ENCODE results near the gene FGFRL1.
"Not testable (repeated sequence)": the region's sequence is repeated elsewhere in the genome, so short reads cannot be mapped to it uniquely, and the experiment has no call there.

The FGFRL1 gene

GRCh38 chr4:1052231-1052671 is 40.8 kb downstream of the FGFRL1 start:
- no peak overlapping the region for H3K4me3 ChIP-seq (ENCODE audit: low read depth, low read length)
- TF ChIP-seq CTCF (IDR thresholded peaks at IDR 0.05; ENCODE audit: borderline replicate concordance, insufficient read depth, low read depth, low read length) = no peak

- TF ChIP-seq CTCF (IDR thresholded peaks at IDR 0.05; ENCODE audit: borderline replicate concordance, insufficient read depth, low read depth, low read length) = no peak
- no peak overlapping the region for H3K4me3 ChIP-seq (ENCODE audit: low read depth, low read length)
Observed at GRCh38 chr4:1053080-1053661, 41.7 kb downstream of the FGFRL1 start.

GRCh38 chr4:1053891-1054290 is 42.5 kb downstream of the FGFRL1 start:
- H3K4me3 ChIP-seq (ENCODE audit: low read depth, low read length) = not testable (repeated sequence)

GRCh38 chr4:1054696-1055242 is 43.3 kb downstream of the FGFRL1 start:
- H3K4me3 ChIP-seq (ENCODE audit: low read depth, low read length) = not testable (repeated sequence)

- not testable (repeated sequence) for H3K4me3 ChIP-seq (ENCODE audit: low read depth, low read length)
Observed at GRCh38 chr4:1055243-1055701, 43.8 kb downstream of the FGFRL1 start.

GRCh38 chr4:1055721-1056590 is 44.5 kb downstream of the FGFRL1 start:
- H3K4me3 ChIP-seq (ENCODE audit: low read depth, low read length) = no peak overlapping the region
- no peak for TF ChIP-seq CTCF (IDR thresholded peaks at IDR 0.05; ENCODE audit: borderline replicate concordance, insufficient read depth, low read depth, low read length)

- no peak for TF ChIP-seq CTCF (IDR thresholded peaks at IDR 0.05; ENCODE audit: borderline replicate concordance, insufficient read depth, low read depth, low read length)
- no peak overlapping the region for H3K4me3 ChIP-seq (ENCODE audit: low read depth, low read length)
Observed at GRCh38 chr4:1056671-1057402, 45.4 kb downstream of the FGFRL1 start.

- no peak overlapping the region for H3K4me3 ChIP-seq (ENCODE audit: low read depth, low read length)
- TF ChIP-seq CTCF (IDR thresholded peaks at IDR 0.05; ENCODE audit: borderline replicate concordance, insufficient read depth, low read depth, low read length) = no peak
Observed at GRCh38 chr4:1057403-1057745, 45.9 kb downstream of the FGFRL1 start.

Measured in GM12875 (cell line).